ENCODE results near the gene E2F6.

- no peak for TF ChIP-seq CTCF (IDR thresholded peaks at IDR 0.05)
- no peak for TF ChIP-seq POLR2A (IDR thresholded peaks at IDR 0.05)
Observed at GRCh38 chr2:11509657-11510360, 43.8 kb upstream of the E2F6 start.
